Activated CD4-positive, alpha-beta T cell treated with anti-CD3 and anti-CD28 coated beads, Interleukin-2, amount 50 U/mL, for 16 hours (primary cell): ENCODE data around the gene HOXA5.

Experiments
- DNase-seq: peaks from one replicate; pipeline ENCODE4 v3.0.0-alpha.2; 2020

The HOXA5 gene

GRCh38 chr7:27143023-27143949, at the start of gene HOXA5:
Gene HOXA5, minus strand, starts transcription at chr7:27143681. Its CDS starts 74 bp downstream, at chr7:27143607.
- DNase-seq = peak; percentile 25

GRCh38 chr7:27192546-27193334, 49.3 kb upstream of the HOXA5 start:
- no peak for DNase-seq

GRCh38 chr7:27191833-27192545, 48.5 kb upstream of the HOXA5 start:
- no peak for DNase-seq

- DNase-seq = no peak
Measured at GRCh38 chr7:27191161-27191731, 47.8 kb upstream of the HOXA5 start.

DNA sequence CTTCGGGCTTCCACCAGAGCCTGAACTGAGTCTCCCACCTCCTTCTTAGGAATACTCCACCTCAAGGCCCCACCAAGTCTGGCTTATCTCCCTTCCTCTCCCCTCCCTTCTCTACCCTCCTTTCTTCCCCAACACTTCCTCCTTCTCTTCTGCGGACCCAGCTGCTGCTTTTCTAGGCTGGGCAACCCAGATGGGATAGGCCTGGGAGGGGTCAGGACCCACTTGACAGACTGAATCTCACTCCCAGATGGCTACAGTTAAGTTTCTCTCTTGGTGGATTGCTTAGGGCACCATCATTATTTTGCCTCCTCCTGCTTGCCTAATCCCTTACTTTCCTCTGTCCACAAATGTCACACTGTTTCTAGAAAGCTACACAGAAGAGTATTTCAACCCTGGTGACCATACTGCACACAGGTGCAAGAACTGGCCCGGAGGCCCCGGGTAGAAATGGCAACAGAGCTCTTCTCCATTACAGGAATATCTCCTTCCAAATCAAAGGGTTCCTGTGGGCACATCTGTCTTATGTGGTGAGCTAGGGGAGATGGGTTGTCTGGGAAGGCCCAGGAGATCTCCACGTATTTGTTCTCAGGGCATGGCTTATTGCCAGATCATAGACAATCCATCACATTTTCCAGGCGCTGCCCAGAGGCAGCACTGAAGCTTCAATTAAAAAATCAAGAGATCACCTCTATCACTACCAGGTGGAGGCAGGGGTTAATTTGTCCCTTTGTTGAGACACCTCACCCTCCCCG, 46.7 kb upstream of the HOXA5 start:
- DNase-seq = no peak

DNA sequence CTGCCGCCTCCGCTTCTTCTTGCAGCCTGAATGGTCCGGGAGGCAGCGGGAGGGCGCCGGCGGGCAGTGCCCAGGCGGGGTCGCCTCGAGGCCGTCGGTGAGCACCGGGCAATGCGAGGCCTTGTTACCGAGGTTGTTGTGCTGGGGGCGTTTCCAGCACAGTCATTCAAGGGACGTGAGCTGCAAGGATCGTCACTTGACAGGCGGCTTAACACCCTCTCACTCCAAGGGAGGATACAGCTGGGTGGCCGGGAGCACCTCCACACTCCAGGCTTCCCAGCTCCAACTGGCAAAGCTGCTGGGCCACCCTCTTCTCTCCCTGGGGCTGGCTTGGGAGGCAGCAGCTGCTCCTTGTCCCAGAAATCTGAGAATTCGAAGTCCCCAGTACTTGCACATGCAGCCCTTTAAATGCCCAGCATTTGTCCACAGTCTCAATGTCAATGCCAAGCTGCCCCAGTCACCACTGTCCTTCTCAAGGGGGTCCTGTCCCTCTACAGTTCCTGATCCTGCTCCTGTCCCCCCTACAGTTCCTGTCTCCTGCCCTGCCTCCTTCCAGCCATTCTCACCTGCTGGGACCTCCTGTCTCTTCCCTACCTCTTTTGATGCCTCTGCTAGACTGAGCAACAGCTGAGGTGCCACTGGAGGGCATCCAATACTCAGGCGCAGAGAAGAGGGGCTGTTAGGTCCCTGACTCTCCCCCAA, 46.0 kb upstream of the HOXA5 start:
- no peak for DNase-seq

- DNase-seq = no peak
Measured at GRCh38 chr7:27188386-27189294, 45.2 kb upstream of the HOXA5 start.

DNA sequence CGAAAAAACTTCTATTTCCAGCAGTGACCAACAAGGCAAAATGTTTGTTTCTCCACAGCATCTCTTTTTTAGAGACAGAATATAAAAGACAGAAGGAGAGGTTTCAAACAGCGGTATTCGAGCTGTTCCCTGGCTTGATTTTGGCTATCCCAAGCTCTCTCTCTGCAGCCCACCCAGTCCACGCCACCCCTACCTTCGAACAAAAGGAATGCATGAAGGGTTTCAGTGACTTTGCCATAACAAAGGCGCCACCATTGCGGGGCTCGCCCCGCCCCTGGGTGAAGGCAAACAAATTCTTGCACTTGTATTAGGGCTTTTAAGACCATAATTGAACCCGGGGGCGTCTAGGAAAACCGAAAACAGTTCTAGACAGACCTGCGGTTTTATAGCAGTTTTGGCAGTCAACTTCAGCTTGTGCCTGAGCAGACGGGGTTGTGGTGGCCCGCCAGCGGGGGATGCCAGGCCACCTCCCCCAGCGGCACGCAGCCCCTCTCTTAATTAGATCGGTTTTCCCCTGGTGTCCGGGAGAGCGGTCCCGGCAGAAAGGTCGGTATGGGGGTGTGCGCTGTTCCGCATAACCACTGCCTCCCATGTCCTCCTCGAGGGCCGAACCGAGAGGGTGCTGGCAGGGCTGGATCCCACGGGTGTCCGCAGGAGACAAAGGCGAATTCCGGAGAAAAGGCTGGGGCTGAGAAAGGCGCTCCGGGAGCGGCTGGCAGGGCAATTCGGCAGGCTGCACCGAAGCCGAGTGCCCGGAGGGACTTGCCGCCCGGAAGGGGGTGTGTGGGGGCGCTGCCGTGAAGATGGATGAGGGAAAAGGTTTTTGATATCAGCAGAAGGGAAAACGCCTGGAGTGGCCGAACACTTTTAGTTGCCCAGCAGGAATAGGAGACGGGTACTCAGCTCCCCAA, 44.2 kb upstream of the HOXA5 start:
- DNase-seq = no peak

- DNase-seq = no peak
Measured at GRCh38 chr7:27186668-27187474, 43.4 kb upstream of the HOXA5 start.

GRCh38 chr7:27185854-27186667, 42.6 kb upstream of the HOXA5 start:
- DNase-seq = no peak

DNA sequence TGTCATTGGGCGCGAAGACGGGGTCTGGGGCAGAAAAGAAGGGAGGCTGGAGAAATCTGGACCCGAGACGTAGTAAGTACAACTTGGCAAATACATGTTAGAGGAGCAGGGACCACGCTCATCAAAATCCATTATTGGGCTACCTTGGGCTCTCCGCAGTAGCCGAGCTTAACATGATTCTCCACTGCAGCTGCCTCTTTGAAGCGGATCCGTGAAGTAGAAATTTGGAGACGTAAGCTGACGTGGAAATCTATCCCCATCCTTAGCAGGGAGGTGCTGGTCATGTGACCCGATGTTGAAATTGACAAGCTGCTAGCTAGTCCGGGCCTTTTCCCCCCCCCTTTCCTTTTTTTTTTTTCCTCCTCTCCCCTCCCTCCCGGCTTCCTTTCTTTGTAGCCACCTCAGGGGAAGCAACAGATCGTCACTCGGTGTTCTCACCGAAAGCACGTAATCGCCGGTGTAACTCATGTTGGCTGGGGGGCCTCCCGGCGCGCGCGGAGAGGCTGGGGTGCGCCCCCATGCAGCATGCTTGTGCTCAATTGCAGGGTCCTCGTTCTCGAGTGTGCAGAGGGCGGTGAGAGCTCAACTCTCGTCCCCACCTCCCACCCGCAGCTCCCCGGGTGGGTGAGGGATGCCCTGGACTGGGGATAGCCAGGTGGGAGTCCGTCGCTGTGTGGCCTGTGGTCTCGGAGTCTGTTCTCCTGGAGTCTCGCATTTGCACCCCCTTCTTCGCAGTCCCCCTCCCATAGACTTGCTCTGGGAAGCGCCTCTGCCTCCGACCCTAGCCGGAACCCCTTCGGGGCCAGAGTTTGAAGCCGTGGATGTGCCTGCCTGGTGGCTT, 41.8 kb upstream of the HOXA5 start, which contains the start of gene HOXA11:
HOXA11 (minus strand) TSS at position 220 of the 841 bp plus-strand sequence; CDS start at position 132, 88 bp downstream.
- no peak for DNase-seq

GRCh38 chr7:27184337-27185012, 41.0 kb upstream of the HOXA5 start:
- no peak for DNase-seq

DNA sequence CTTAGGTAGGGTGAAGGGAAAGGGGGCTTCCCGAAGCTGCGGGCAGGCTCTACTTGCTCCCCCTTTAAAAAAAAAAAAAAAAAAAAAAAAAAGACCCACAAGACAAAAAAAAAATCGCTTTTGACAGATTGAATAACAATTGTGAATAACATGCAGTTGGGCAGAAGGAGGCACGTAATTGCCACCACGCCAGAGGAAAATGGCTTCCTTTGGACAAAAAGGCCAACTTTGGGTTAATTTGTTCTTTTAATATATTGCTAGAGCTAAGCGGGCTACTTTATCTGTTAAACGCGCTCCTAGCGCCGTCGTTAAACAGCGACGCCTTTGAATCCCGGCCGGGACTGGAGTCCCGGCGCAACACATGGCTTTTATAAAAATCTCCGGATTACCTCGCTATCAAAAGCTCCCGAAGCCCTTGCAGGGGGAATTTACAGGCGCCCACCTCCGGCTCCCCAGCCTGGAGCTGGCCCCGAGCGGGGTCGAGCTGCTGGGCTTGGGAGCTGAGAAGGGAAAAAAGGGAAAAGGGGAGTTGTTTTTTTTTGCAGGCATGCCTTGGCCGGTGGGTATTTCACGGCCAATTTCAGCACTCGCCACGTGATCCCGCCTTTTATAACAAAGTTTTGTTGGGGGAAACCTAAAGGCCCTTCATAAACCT, 40.3 kb upstream of the HOXA5 start:
- no peak for DNase-seq

DNA sequence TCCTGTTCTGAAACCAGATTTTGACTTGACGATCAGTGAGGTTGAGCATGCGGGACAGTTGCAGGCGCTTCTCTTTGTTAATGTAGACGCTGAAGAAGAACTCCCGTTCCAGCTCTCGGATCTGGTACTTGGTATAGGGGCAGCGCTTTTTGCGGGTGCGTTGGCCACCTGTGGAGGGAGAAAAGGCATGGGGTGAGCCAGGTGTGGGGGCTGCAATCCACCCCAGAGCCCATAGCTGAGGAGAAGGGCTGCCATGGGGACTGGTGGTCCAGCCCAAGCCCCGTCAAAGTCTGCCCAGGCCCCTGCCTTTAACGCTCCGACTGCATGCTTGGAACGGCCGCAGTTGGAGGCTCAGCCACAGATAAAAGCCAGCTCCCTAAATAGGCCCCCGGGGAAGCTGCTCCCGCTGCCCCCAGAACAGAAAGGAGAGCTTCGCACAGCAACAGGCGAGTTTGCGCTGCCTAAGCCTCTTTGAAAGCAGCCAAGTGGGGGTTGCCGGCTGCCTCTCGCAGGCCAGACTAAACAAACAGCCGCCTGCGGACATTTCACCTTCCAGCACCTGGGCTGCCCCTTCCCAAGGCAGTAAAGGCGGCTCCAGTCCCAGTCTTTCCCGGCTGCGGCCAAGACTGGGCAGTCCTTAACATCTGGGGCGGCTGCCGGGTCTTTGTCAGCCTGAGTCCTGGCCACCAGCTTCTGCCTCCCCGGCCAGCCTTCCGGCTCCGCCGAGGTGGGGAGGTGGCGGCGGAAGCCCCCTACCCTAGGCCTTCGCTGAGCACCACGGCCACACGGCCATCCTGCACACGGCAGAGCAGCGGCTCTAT, 39.6 kb upstream of the HOXA5 start:
- DNase-seq = no peak
